Aorta (tissue), 5 donors: ENCODE results near the gene PROKR2. TPM values are rescaled to one million over a fixed set of nuclear protein-coding genes. Genes with fewer than 3 reads are reported as not detected.

ENCODE experiments used
- ATAC-seq: fragments of 200-7000 bp; cut with Tn5 transposase; one replicate; pipeline ENCODE4 v1.9.1; 2022; ENCODE audit warnings: moderate library complexity; ENCODE audit not compliant: low FRiP score
- DNase-seq, 2 donors: peaks; one replicate each; pipeline ENCODE4 v3.0.0-alpha.2; 2020
- H3K27ac ChIP-seq, 2 donors: one replicate each; pipeline ENCODE4 v1.5.1; 2013; ENCODE audit warnings: low read length in 2 of 2, mild to moderate bottlenecking in 2 of 2, moderate library complexity in 2 of 2, control low read depth in 1 of 2, inconsistent platforms in 1 of 2, low read depth in 1 of 2
- H3K27me3 ChIP-seq, 2 donors: one replicate each; pipeline ENCODE4 v1.6.1; 2013; ENCODE audit warnings: control low read depth in 1 of 2, low read length in 1 of 2, mild to moderate bottlenecking in 1 of 2, moderate library complexity in 1 of 2; ENCODE audit not compliant: insufficient read depth in 2 of 2, control insufficient read depth in 1 of 2
- H3K36me3 ChIP-seq, 2 donors: one replicate each; pipeline ENCODE4 v1.6.1; 2013; ENCODE audit warnings: control low read depth in 1 of 2, low read length in 1 of 2, mild to moderate bottlenecking in 1 of 2; ENCODE audit not compliant: insufficient read depth in 2 of 2, control insufficient read depth in 1 of 2
- H3K4me1 ChIP-seq, 2 donors: one replicate each; pipeline ENCODE4 v1.6.1; 2013; ENCODE audit warnings: low read length in 2 of 2, control low read depth in 1 of 2, mild to moderate bottlenecking in 1 of 2, moderate library complexity in 1 of 2; ENCODE audit not compliant: insufficient read depth in 2 of 2, control insufficient read depth in 1 of 2
- H3K4me3 ChIP-seq, 2 donors: one replicate each; pipeline ENCODE4 v1.5.1; 2013; ENCODE audit warnings: low read length in 2 of 2, control low read depth in 1 of 2, mild to moderate bottlenecking in 1 of 2
- H3K9me3 ChIP-seq: one replicate; pipeline ENCODE4 v1.6.1; 2013; ENCODE audit warnings: mild to moderate bottlenecking, low read length; ENCODE audit not compliant: control insufficient read depth
- WGBS, 2 donors: extraction: QIAGEN DNeasy Blood & Tissue Kit; methylation state at CpG; one replicate each; pipeline ENCODE4 v1.1.7; 2013; 5-methylcytosine and 5-hydroxymethylcytosine counted together
- intact Hi-C, 2 donors: fragments of 100-400 bp; cut with DNase I; formaldehyde crosslinking; loops; one replicate each; pipeline versions ENCODE4 v1.14.2 to v1.15.0; 2022
- polyA plus RNA-seq, 2 donors: library from polyadenylated mRNA; stranded (reverse); fragments of 200-250 nt; gene quantifications; one replicate each; pipeline ENCODE4 v1.2.3, GENCODE V29; 2013
- total RNA-seq, 2 donors: library from RNA; stranded (reverse); fragmentation: NEBNext Ultra II Directional; extraction: Animal tissue kit (Norgen Biotek cat#: 25700); gene quantifications; one replicate each; pipeline ENCODE4 v1.2.1, GENCODE V29; 2021
- donor health status: healthy with polysubstance abuse.
- donor health status: Bipolar disorder and iron deficiency.
- donor health status: DM: no; HTN: no; CAD: no.
- donor health status: DM: no; HTN: no; CAD: no.
- donor health status: DM: yes; HTN: yes; CAD: no.

Gene PROKR2
- total and polyA plus RNA-seq, 4 donors: not detected

- no peaks in the 10 kb centered on the region for H3K27me3 ChIP-seq
Measured at GRCh38 chr20:5353624-5354496, 37.1 kb upstream of the PROKR2 start.

GRCh38 chr20:5349448-5349847 is 32.7 kb upstream of the PROKR2 start:
- Histone ChIP-seq H3K27ac (no peak overlapping the region), H3K36me3 (no peaks in the 10 kb centered on the region), H3K27me3 (no peaks in the 10 kb centered on the region), H3K4me3 (no peak overlapping the region), H3K9me3 (peaks cover 1% of the 10 kb centered on the region), H3K4me1 (no peaks in the 10 kb centered on the region)
- DNase-seq (no peak), ATAC-seq (no peak)
- 81 to 84% methylated on average over 4 of the region's 4 CpGs for WGBS, 2 donors
- intact Hi-C loops: no loop called here

More at GRCh38 chr20:5353624-5354496, 37.1 kb upstream of the PROKR2 start:
- ATAC-seq (no peak), DNase-seq (no peak)
- intact Hi-C loops: no loop called here
- H3K27ac ChIP-seq: no peak overlapping the region
- H3K36me3 ChIP-seq: no peaks in the 10 kb centered on the region
- H3K9me3 ChIP-seq: no peaks in the 10 kb centered on the region
- no peaks in the 10 kb centered on the region for H3K4me1 ChIP-seq
- WGBS, 2 donors: 64 to 75% methylated on average over 4 of the region's 4 CpGs
- no peak overlapping the region for H3K4me3 ChIP-seq

GRCh38 chr20:5342021-5342420 is 25.3 kb upstream of the PROKR2 start:
- intact Hi-C loops: no loop called here
- no peak for DNase-seq
- no peak overlapping the region for H3K4me3 ChIP-seq
- peaks cover 4% of the 10 kb centered on the region for H3K9me3 ChIP-seq
- no peak overlapping the region for H3K27ac ChIP-seq
- H3K36me3 ChIP-seq: no peaks in the 10 kb centered on the region
- WGBS, 2 donors: 33 to 41% methylated on average over 4 of the region's 4 CpGs
- H3K27me3 ChIP-seq: no peaks in the 10 kb centered on the region
- H3K4me1 ChIP-seq: no peaks in the 10 kb centered on the region
- ATAC-seq: no peak

- intact Hi-C loops: no loop called here
- peaks cover 0 to 3% of the 10 kb centered on the region in 2 donors for H3K27me3 ChIP-seq
- DNase-seq (no peak), ATAC-seq (no peak)
- no peaks in the 10 kb centered on the region for H3K4me1 ChIP-seq
- H3K4me3 ChIP-seq: no peak overlapping the region
- WGBS, 2 donors: 79 to 81% methylated on average over 3 of the region's 3 CpGs
- no peak overlapping the region for H3K27ac ChIP-seq
- no peaks in the 10 kb centered on the region for H3K36me3 ChIP-seq
- H3K9me3 ChIP-seq: no peaks in the 10 kb centered on the region
Measured at GRCh38 chr20:5331340-5331739, 14.6 kb upstream of the PROKR2 start.

GRCh38 chr20:5328268-5328667 is 11.5 kb upstream of the PROKR2 start:
- no peaks in the 10 kb centered on the region for H3K9me3 ChIP-seq
- ATAC-seq (no peak), DNase-seq (no peak)
- H3K36me3 ChIP-seq: no peaks in the 10 kb centered on the region
- peaks cover 0 to 3% of the 10 kb centered on the region in 2 donors for H3K27me3 ChIP-seq
- intact Hi-C loops: no loop called here
- H3K4me3 ChIP-seq: no peak overlapping the region
- WGBS, 2 donors: 1 to 9% methylated on average over 3 of the region's 3 CpGs
- no peak overlapping the region for H3K27ac ChIP-seq
- no peaks in the 10 kb centered on the region for H3K4me1 ChIP-seq

GRCh38 chr20:5327356-5327755 is 10.6 kb upstream of the PROKR2 start:
- WGBS, 2 donors: 58 to 66% methylated on average over 3 of the region's 3 CpGs
- Histone ChIP-seq H3K4me1 (no peaks in the 10 kb centered on the region), H3K36me3 (no peaks in the 10 kb centered on the region), H3K9me3 (no peaks in the 10 kb centered on the region), H3K27me3 (peaks cover 0 to 3% of the 10 kb centered on the region in 2 donors), H3K27ac (no peak overlapping the region), H3K4me3 (no peak overlapping the region)
- DNase-seq: no peak
- ATAC-seq: no peak
- intact Hi-C loops: no loop called here

- H3K4me1 ChIP-seq: no peaks in the 10 kb centered on the region
- H3K9me3 ChIP-seq: no peaks in the 10 kb centered on the region
- WGBS, 2 donors: 1% methylated on average over 28 of the region's 28 CpGs
- no peak overlapping the region for H3K4me3 ChIP-seq
- no peak overlapping the region for H3K27ac ChIP-seq
- intact Hi-C loops: no loop called here
- no peaks in the 10 kb centered on the region for H3K36me3 ChIP-seq
- no peak for DNase-seq
- no peaks in the 10 kb centered on the region for H3K27me3 ChIP-seq
- no peak for ATAC-seq
Measured at GRCh38 chr20:5315807-5316187, 957 bp downstream of the PROKR2 start.

- no peak for ATAC-seq
- Histone ChIP-seq H3K27ac (no peak overlapping the region), H3K36me3 (no peaks in the 10 kb centered on the region), H3K4me3 (no peak overlapping the region), H3K27me3 (no peaks in the 10 kb centered on the region), H3K9me3 (peaks cover under 1% of the 10 kb centered on the region), H3K4me1 (no peaks in the 10 kb centered on the region)
- DNase-seq: no peak
- intact Hi-C loops: no loop called here
- WGBS, 2 donors: 94 to 95% methylated on average over 17 of the region's 17 CpGs
Measured at GRCh38 chr20:5313916-5314315, 2.8 kb downstream of the PROKR2 start.

- no peak overlapping the region for H3K27ac ChIP-seq
- H3K27me3 ChIP-seq: no peaks in the 10 kb centered on the region
- intact Hi-C loops: no loop called here
- H3K4me3 ChIP-seq: no peak overlapping the region
- H3K9me3 ChIP-seq: peaks cover 3% of the 10 kb centered on the region
- WGBS, 2 donors: 67 to 77% methylated on average over 5 of the region's 5 CpGs
- DNase-seq (no peak), ATAC-seq (no peak)
- H3K4me1 ChIP-seq: no peaks in the 10 kb centered on the region
- no peaks in the 10 kb centered on the region for H3K36me3 ChIP-seq
Measured at GRCh38 chr20:5312518-5312917, 4.2 kb downstream of the PROKR2 start.
